Measurements from ENCODE around the gene CSMD2.

The CSMD2 gene

DNA sequence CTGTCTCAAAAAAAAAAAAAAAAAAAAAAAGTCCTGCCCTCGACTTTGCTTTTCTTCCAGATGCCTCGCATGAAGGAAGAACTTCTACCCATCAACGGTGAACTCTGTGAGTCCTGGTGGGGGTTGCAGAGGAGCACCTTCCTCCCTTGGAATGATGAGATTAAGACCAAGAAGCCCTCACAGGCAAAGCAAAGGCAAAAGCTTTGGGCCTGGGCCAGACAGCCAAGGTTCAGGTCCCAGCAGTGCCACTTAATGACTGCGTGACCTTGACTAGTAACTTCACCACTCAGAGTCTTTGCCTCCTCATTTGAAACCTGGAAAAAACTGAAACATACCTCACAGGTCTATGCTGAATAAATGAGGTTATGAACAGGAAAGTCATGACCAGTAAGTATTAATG lies 637.1 kb downstream of the CSMD2 start:
- no peak for TF ChIP-seq CSDC2 (CRISPR knock-in tag; IDR thresholded peaks at IDR 0.05)
- TF ChIP-seq, protein P1, sequence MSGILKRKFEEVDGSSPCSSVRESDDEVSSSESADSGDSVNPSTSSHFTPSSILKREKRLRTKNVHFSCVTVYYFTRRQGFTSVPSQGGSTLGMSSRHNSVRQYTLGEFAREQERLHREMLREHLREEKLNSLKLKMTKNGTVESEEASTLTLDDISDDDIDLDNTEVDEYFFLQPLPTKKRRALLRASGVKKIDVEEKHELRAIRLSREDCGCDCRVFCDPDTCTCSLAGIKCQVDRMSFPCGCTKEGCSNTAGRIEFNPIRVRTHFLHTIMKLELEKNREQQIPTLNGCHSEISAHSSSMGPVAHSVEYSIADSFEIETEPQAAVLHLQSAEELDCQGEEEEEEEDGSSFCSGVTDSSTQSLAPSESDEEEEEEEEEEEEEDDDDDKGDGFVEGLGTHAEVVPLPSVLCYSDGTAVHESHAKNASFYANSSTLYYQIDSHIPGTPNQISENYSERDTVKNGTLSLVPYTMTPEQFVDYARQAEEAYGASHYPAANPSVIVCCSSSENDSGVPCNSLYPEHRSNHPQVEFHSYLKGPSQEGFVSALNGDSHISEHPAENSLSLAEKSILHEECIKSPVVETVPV (CRISPR knock-in tag; IDR thresholded peaks at IDR 0.05), result no peak
- TF ChIP-seq BACH2 (CRISPR knock-in tag; IDR thresholded peaks at IDR 0.05; ENCODE audit: borderline replicate concordance), result no peak
- no peak for TF ChIP-seq TOX (CRISPR knock-in tag; IDR thresholded peaks at IDR 0.05; ENCODE audit: borderline replicate concordance)
- TF ChIP-seq GLIS3 (CRISPR knock-in tag; IDR thresholded peaks at IDR 0.05), result no peak
- ATAC-seq, result no peak

DNA sequence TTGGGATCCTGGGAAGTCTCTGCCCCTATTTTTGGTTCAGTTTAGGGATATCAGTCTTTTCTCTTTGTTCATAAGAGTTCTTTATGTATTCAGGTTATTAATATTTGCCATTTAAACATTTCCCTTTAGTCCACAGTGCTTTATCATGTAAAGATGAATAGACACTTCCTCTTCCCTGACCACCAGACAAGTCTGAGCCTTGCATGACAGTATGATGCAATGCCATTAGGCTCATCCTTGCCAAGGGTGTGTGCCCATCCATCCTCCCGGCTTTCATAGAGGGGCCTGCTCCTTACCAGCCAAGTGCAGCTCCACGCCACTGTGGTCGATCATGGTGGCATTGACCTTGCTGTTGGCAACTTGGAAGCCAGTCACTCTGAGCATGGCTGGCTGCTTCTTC lies 640.4 kb downstream of the CSMD2 start:
- TF ChIP-seq ZNF70 (CRISPR knock-in tag; IDR thresholded peaks at IDR 0.05) (no peak), ISL1 (CRISPR knock-in tag; IDR thresholded peaks at IDR 0.05) (no peak), PPARA (CRISPR knock-in tag; IDR thresholded peaks at IDR 0.05; ENCODE audit: borderline replicate concordance) (no peak), TOX (CRISPR knock-in tag; IDR thresholded peaks at IDR 0.05; ENCODE audit: borderline replicate concordance) (no peak), RARB (CRISPR knock-in tag; IDR thresholded peaks at IDR 0.05) (no peak), GLIS3 (CRISPR knock-in tag; IDR thresholded peaks at IDR 0.05) (no peak), ZC3H10 (CRISPR knock-in tag; IDR thresholded peaks at IDR 0.05) (no peak), ESRRG (CRISPR knock-in tag; IDR thresholded peaks at IDR 0.05) (no peak), ZFP30 (CRISPR knock-in tag; IDR thresholded peaks at IDR 0.05) (no peak), ARNTL (CRISPR knock-in tag; IDR thresholded peaks at IDR 0.05; ENCODE audit: borderline replicate concordance, low read depth) (no peak), ZFP3 (CRISPR knock-in tag; IDR thresholded peaks at IDR 0.05) (no peak), SNAI2 (CRISPR knock-in tag; IDR thresholded peaks at IDR 0.05) (no peak), BACH2 (CRISPR knock-in tag; IDR thresholded peaks at IDR 0.05; ENCODE audit: borderline replicate concordance) (no peak), ZNF8 (CRISPR knock-in tag; IDR thresholded peaks at IDR 0.05) (no peak), TCF4 (CRISPR knock-in tag; IDR thresholded peaks at IDR 0.05; ENCODE audit: borderline replicate concordance) (no peak), OSR1 (CRISPR knock-in tag; IDR thresholded peaks at IDR 0.05) (no peak)
- TF ChIP-seq, protein P2, sequence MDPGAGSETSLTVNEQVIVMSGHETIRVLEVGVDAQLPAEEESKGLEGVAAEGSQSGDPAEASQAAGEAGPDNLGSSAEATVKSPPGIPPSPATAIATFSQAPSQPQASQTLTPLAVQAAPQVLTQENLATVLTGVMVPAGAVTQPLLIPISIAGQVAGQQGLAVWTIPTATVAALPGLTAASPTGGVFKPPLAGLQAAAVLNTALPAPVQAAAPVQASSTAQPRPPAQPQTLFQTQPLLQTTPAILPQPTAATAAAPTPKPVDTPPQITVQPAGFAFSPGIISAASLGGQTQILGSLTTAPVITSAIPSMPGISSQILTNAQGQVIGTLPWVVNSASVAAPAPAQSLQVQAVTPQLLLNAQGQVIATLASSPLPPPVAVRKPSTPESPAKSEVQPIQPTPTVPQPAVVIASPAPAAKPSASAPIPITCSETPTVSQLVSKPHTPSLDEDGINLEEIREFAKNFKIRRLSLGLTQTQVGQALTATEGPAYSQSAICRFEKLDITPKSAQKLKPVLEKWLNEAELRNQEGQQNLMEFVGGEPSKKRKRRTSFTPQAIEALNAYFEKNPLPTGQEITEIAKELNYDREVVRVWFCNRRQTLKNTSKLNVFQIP (CRISPR knock-in tag; IDR thresholded peaks at IDR 0.05; ENCODE audit: borderline replicate concordance, low read depth), result no peak
- TF ChIP-seq, protein P1 (CRISPR knock-in tag; IDR thresholded peaks at IDR 0.05), result no peak
- TF ChIP-seq, protein P3, sequence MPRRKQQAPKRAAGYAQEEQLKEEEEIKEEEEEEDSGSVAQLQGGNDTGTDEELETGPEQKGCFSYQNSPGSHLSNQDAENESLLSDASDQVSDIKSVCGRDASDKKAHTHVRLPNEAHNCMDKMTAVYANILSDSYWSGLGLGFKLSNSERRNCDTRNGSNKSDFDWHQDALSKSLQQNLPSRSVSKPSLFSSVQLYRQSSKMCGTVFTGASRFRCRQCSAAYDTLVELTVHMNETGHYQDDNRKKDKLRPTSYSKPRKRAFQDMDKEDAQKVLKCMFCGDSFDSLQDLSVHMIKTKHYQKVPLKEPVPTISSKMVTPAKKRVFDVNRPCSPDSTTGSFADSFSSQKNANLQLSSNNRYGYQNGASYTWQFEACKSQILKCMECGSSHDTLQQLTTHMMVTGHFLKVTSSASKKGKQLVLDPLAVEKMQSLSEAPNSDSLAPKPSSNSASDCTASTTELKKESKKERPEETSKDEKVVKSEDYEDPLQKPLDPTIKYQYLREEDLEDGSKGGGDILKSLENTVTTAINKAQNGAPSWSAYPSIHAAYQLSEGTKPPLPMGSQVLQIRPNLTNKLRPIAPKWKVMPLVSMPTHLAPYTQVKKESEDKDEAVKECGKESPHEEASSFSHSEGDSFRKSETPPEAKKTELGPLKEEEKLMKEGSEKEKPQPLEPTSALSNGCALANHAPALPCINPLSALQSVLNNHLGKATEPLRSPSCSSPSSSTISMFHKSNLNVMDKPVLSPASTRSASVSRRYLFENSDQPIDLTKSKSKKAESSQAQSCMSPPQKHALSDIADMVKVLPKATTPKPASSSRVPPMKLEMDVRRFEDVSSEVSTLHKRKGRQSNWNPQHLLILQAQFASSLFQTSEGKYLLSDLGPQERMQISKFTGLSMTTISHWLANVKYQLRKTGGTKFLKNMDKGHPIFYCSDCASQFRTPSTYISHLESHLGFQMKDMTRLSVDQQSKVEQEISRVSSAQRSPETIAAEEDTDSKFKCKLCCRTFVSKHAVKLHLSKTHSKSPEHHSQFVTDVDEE (CRISPR knock-in tag; IDR thresholded peaks at IDR 0.05), result no peak
- TF ChIP-seq, protein P4, sequence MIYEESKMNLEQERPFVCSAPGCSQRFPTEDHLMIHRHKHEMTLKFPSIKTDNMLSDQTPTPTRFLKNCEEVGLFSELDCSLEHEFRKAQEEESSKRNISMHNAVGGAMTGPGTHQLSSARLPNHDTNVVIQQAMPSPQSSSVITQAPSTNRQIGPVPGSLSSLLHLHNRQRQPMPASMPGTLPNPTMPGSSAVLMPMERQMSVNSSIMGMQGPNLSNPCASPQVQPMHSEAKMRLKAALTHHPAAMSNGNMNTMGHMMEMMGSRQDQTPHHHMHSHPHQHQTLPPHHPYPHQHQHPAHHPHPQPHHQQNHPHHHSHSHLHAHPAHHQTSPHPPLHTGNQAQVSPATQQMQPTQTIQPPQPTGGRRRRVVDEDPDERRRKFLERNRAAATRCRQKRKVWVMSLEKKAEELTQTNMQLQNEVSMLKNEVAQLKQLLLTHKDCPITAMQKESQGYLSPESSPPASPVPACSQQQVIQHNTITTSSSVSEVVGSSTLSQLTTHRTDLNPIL (CRISPR knock-in tag; IDR thresholded peaks at IDR 0.05; ENCODE audit: low read depth), result no peak
- no peak for ATAC-seq

DNA sequence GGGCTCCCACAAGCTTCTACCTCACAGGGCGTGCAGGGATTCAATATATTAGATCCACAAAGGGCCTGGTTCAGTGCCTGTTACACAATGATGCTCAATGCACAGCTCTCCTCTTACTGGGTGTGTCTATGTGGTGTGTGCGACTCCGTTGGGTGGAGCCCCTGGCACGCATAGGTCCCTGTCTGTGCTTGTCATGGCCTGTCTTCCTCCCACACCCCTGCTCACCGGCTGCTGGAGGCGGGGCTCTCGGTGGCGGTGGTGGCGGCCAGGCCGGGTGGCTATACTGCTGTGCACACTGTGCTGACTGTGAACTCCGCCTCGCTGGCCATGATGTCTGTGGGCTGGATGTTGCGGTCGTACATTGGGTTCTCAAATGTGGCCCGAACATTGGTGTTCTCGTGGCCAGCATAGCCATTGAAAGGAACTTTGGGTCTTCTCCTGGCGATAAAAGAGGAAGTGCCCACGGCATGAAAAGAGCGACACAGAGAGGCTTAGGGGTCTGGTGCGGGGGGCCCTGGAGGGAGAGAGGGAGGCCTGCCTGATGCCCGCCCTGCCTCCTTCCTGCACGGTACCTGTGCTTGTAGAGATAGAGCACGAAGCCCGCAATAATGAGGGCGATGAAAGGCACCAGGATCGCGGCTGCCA lies 645.7 kb downstream of the CSMD2 start:
- TF ChIP-seq ESRRG (CRISPR knock-in tag; IDR thresholded peaks at IDR 0.05), result no peak
- no peak for TF ChIP-seq ZNF565 (CRISPR knock-in tag; conservative IDR thresholded peaks at IDR 0.05; ENCODE audit: low read depth)
- no peak for TF ChIP-seq ARNTL (CRISPR knock-in tag; IDR thresholded peaks at IDR 0.05; ENCODE audit: borderline replicate concordance, low read depth)
- no peak for TF ChIP-seq GLIS3 (CRISPR knock-in tag; IDR thresholded peaks at IDR 0.05)
- TF ChIP-seq RARB (CRISPR knock-in tag; IDR thresholded peaks at IDR 0.05), result no peak
- no peak for ATAC-seq

Data from SK-N-SH treated with all-trans-retinoic acid at 6 μM for 48 hours (cell line).